WTC11 (cell line): ENCODE measurements around the gene RABGGTA. TPM values are rescaled to one million over a fixed set of nuclear protein-coding genes. Genes with fewer than 3 reads are reported as not detected.
A peak's percentile ranks its signal among the peaks of the same experiment; 100 is the strongest.

ENCODE experiments used
- ATAC-seq: fragments of 200-7000 bp; cut with Tn5 transposase; 2 replicates; pipeline ENCODE4 v1.10.0; 2021; ENCODE audit warnings: mild to moderate bottlenecking, moderate library complexity
- CTCF ChIA-PET: fragments of 300-600 bp; sonication (Branson Sonifier 250); formaldehyde crosslinking; loops from one replicate; lab custom pipeline; 2021; ENCODE audit warnings: antibody characterized with exemption; lab: Charles Lee
- POLR2A ChIA-PET: fragments of 350-600 bp; sonication (Branson Sonifier 250); formaldehyde crosslinking; loops from one replicate; lab custom pipeline; 2021; ENCODE audit warnings: antibody characterized with exemption; lab: Charles Lee
- DNase-seq: peaks from one replicate; pipeline ENCODE4 v3.0.0; 2021; ENCODE audit warnings: low spot score
- H3K27ac Mint-ChIP-seq: 2 replicates; pipeline ENCODE4 v1.8.0; 2021; ENCODE audit warnings: mixed read lengths
- H3K27me3 Mint-ChIP-seq: 2 replicates; pipeline ENCODE4 v1.8.0; 2021; ENCODE audit warnings: low read depth, mild to moderate bottlenecking, moderate library complexity, mixed read lengths
- H3K36me3 Mint-ChIP-seq: 2 replicates; pipeline ENCODE4 v1.8.0; 2021; ENCODE audit warnings: mixed read lengths
- H3K4me1 Mint-ChIP-seq: 2 replicates; pipeline ENCODE4 v1.8.0; 2022; ENCODE audit warnings: mixed read lengths
- H3K4me3 Mint-ChIP-seq: 2 replicates; pipeline ENCODE4 v1.8.0; 2021; ENCODE audit warnings: mild to moderate bottlenecking, moderate library complexity, mixed read lengths
- H3K9me3 Mint-ChIP-seq: 2 replicates; pipeline ENCODE4 v1.8.0; 2021; ENCODE audit warnings: mixed read lengths
- ELF4 ChIP-seq: sonication (generic); formaldehyde crosslinking; IDR thresholded peaks from 2 replicates; pipeline ENCODE4 v1.8.1; 2022; ENCODE audit warnings: low read depth, mild to moderate bottlenecking, moderate library complexity, missing genetic modification reagents
- GABPB1 ChIP-seq: sonication (generic); formaldehyde crosslinking; IDR thresholded peaks from 2 replicates; pipeline ENCODE4 v1.8.1; 2023; ENCODE audit warnings: mild to moderate bottlenecking, missing genetic modification reagents
- MYBL2 ChIP-seq: sonication (generic); formaldehyde crosslinking; IDR thresholded peaks from 2 replicates; pipeline ENCODE4 v1.8.1; 2023; ENCODE audit warnings: mild to moderate bottlenecking, moderate library complexity, missing genetic modification reagents
- OVOL2 ChIP-seq: fragments of 250-450 bp; sonication (Bioruptor Pico); IDR thresholded peaks from 2 replicates; pipeline ENCODE4 v1.9.0; 2021; ENCODE audit warnings: mild to moderate bottlenecking, borderline replicate concordance
- SMAD4 ChIP-seq: sonication (generic); formaldehyde crosslinking; IDR thresholded peaks from 2 replicates; pipeline ENCODE4 v1.8.0; 2022; ENCODE audit warnings: mild to moderate bottlenecking, missing genetic modification reagents
- ZBTB21 ChIP-seq: sonication (generic); formaldehyde crosslinking; IDR thresholded peaks from 2 replicates; pipeline ENCODE4 v1.8.1; 2023; ENCODE audit warnings: mild to moderate bottlenecking, missing genetic modification reagents, borderline replicate concordance
- ZNF121 ChIP-seq: sonication (generic); formaldehyde crosslinking; IDR thresholded peaks from 2 replicates; pipeline ENCODE4 v1.8.0; 2023; ENCODE audit warnings: missing genetic modification reagents
- ZNF138 ChIP-seq: sonication (generic); formaldehyde crosslinking; conservative IDR thresholded peaks from 2 replicates; pipeline ENCODE4 v1.8.1; 2022; ENCODE audit warnings: mild to moderate bottlenecking, moderate library complexity, missing genetic modification reagents
- total RNA-seq: library from RNA; stranded (reverse); gene quantifications from 3 replicates; pipeline ENCODE4 v1.2.3, GENCODE V29; 2021
- TF ChIP-seq, protein P1 (sequence below): sonication (generic); formaldehyde crosslinking; IDR thresholded peaks from 2 replicates; pipeline ENCODE4 v1.8.0; 2023; ENCODE audit warnings: mild to moderate bottlenecking, missing genetic modification reagents
- TF ChIP-seq, protein P2 (sequence below): sonication (generic); formaldehyde crosslinking; IDR thresholded peaks from 2 replicates; pipeline ENCODE4 v1.8.1; 2022; ENCODE audit warnings: low read depth, mild to moderate bottlenecking, moderate library complexity, missing genetic modification reagents, borderline replicate concordance
- TF ChIP-seq, protein P3 (sequence below): fragments of 250-450 bp; sonication (Bioruptor Pico); IDR thresholded peaks from 2 replicates; pipeline ENCODE4 v2.1.2; 2022; ENCODE audit warnings: mild to moderate bottlenecking, moderate library complexity
- TF ChIP-seq, protein P4 (sequence below): sonication (generic); formaldehyde crosslinking; IDR thresholded peaks from 2 replicates; pipeline ENCODE4 v1.8.0; 2023; ENCODE audit warnings: missing genetic modification reagents, mild to moderate bottlenecking, borderline replicate concordance
- TF ChIP-seq, protein P5 (sequence below): fragments of 250-450 bp; sonication (Bioruptor Pico); conservative IDR thresholded peaks from 2 replicates; pipeline ENCODE4 v1.9.0; 2021; ENCODE audit warnings: mild to moderate bottlenecking

RABGGTA gene
- total RNA-seq, 1 experiment from 2014 or later, result 27.1 TPM

DNA sequence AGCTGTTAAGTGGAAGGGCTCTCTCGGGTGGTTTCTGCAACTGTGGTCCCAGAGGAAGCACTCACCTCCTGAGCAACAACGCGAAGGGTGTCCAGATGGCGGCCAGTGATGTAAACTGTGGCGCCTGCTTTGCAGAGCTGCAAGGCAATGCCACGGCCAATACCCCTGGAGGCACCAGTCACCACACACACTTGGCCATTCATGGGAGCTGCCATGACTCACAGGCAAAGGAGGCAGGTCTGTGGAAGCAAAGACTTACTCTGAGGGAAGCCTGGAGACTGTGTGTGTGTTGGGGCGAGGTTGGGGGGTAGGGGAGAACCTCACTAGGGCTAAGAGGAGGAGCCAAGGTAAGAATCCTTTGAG is 27.5 kb upstream of the RABGGTA start:
- H3K9me3 Mint-ChIP-seq, result no peaks in the 10 kb centered on the region
- peaks cover 19% of the 10 kb centered on the region for H3K4me1 Mint-ChIP-seq
- DNase-seq, result no peak
- H3K27ac Mint-ChIP-seq, result peak overlapping the region; percentile 89
- POLR2A ChIA-PET, result interaction anchor here (1.0 to 3.6 kb wide), 4 partner anchors 9 to 164 kb away, joined by 3 to 20 read pairs (median 10); partner anchors contain the start of genes CIDEB, RABGGTA and TINF2
- CTCF ChIA-PET, result interaction anchor here (0.9 to 8.2 kb wide), 16 partner anchors 9 to 241 kb away, joined by 3 to 165 read pairs (median 12); partner anchors contain the start of genes CHMP4A, CIDEB, IRF9 and KHNYN
- H3K4me3 Mint-ChIP-seq, result peak overlapping the region; percentile 91
- no peak for ATAC-seq
- TF ChIP-seq OVOL2 (no peak), ZNF121 (CRISPR knock-in tag) (0 out of 2 replicates have a peak, but pooled peaks have one; percentile 25)
- H3K27me3 Mint-ChIP-seq, result 0 out of 2 replicates have a peak, but pooled peaks cover 3% of the 10 kb centered on the region
- peaks cover 23% of the 10 kb centered on the region for H3K36me3 Mint-ChIP-seq

DNA sequence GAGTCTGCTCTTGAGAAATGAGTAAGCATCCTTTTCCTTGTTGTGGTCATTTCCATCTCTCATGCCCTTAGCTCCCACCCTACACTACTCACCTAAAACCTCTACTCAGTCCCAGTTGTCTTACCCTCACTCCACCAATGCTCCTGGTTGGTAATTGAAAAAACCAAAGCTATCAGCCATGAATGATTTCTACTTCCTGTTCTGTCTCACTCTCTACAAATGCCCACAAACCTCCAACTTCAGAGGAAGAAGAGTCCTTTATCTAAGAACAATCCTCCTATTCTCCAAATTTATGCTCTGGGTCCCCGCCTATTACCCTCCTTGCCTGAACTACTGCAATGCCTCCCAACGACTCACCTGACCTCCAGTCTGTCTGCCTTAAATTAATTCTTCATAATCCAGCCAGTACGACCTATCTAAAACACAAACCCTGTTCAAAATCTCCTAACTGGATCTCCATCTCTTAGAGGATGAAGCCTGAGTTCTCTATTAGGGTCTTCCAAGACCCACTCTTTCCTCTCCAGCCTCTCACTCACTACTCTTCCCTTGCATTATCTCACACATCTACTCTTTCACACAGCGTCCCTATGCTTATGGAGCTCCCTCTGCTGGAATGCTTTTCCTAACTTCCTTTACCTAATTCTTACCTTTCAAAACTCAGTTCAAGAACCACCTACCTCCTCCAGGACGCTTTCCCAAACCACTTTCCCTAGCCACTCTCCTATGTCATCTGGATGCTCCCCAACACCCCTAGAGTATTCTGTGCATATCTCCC is 26.0 kb upstream of the RABGGTA start:
- H3K27me3 Mint-ChIP-seq, result 0 out of 2 replicates have a peak, but pooled peaks cover 3% of the 10 kb centered on the region
- CTCF ChIA-PET, result interaction anchor here (0.6 to 8.2 kb wide), 30 partner anchors 9 to 246 kb away, joined by 3 to 165 read pairs (median 7); partner anchors contain the start of genes ADCY4, CARMIL3, CIDEB and EMC9
- no peak overlapping the region; the same call in 1 of the 2 replicates for H3K4me3 Mint-ChIP-seq
- DNase-seq (no peak), ATAC-seq (0 out of 2 replicates have a peak, but pooled peaks have one; percentile 13)
- peaks cover 19% of the 10 kb centered on the region for H3K4me1 Mint-ChIP-seq
- POLR2A ChIA-PET, result interaction anchor here (0.6 to 3.6 kb wide), 5 partner anchors 10 to 134 kb away, joined by 3 to 13 read pairs (median 3); partner anchors contain the start of genes CHMP4A, CIDEB, RABGGTA and TINF2
- H3K27ac Mint-ChIP-seq, result peak overlapping the region; percentile 83
- H3K9me3 Mint-ChIP-seq, result no peaks in the 10 kb centered on the region
- H3K36me3 Mint-ChIP-seq, result peaks cover 11% of the 10 kb centered on the region
- TF ChIP-seq, protein P1, sequence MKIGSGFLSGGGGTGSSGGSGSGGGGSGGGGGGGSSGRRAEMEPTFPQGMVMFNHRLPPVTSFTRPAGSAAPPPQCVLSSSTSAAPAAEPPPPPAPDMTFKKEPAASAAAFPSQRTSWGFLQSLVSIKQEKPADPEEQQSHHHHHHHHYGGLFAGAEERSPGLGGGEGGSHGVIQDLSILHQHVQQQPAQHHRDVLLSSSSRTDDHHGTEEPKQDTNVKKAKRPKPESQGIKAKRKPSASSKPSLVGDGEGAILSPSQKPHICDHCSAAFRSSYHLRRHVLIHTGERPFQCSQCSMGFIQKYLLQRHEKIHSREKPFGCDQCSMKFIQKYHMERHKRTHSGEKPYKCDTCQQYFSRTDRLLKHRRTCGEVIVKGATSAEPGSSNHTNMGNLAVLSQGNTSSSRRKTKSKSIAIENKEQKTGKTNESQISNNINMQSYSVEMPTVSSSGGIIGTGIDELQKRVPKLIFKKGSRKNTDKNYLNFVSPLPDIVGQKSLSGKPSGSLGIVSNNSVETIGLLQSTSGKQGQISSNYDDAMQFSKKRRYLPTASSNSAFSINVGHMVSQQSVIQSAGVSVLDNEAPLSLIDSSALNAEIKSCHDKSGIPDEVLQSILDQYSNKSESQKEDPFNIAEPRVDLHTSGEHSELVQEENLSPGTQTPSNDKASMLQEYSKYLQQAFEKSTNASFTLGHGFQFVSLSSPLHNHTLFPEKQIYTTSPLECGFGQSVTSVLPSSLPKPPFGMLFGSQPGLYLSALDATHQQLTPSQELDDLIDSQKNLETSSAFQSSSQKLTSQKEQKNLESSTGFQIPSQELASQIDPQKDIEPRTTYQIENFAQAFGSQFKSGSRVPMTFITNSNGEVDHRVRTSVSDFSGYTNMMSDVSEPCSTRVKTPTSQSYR (CRISPR knock-in tag), result no peak
- TF ChIP-seq, protein P2, sequence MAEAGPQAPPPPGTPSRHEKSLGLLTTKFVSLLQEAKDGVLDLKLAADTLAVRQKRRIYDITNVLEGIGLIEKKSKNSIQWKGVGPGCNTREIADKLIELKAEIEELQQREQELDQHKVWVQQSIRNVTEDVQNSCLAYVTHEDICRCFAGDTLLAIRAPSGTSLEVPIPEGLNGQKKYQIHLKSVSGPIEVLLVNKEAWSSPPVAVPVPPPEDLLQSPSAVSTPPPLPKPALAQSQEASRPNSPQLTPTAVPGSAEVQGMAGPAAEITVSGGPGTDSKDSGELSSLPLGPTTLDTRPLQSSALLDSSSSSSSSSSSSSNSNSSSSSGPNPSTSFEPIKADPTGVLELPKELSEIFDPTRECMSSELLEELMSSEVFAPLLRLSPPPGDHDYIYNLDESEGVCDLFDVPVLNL (CRISPR knock-in tag), result no peak
- TF ChIP-seq ELF4 (CRISPR knock-in tag) (no peak), MYBL2 (CRISPR knock-in tag) (no peak), ZBTB21 (CRISPR knock-in tag) (no peak), ZNF138 (CRISPR knock-in tag) (no peak), GABPB1 (CRISPR knock-in tag) (no peak), SMAD4 (CRISPR knock-in tag) (no peak)
- TF ChIP-seq, protein P3, sequence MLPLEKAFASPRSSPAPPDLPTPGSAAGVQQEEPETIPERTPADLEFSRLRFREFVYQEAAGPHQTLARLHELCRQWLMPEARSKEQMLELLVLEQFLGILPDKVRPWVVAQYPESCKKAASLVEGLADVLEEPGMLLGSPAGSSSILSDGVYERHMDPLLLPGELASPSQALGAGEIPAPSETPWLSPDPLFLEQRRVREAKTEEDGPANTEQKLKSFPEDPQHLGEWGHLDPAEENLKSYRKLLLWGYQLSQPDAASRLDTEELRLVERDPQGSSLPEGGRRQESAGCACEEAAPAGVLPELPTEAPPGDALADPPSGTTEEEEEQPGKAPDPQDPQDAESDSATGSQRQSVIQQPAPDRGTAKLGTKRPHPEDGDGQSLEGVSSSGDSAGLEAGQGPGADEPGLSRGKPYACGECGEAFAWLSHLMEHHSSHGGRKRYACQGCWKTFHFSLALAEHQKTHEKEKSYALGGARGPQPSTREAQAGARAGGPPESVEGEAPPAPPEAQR (CRISPR knock-in tag), result no peak
- TF ChIP-seq, protein P4, sequence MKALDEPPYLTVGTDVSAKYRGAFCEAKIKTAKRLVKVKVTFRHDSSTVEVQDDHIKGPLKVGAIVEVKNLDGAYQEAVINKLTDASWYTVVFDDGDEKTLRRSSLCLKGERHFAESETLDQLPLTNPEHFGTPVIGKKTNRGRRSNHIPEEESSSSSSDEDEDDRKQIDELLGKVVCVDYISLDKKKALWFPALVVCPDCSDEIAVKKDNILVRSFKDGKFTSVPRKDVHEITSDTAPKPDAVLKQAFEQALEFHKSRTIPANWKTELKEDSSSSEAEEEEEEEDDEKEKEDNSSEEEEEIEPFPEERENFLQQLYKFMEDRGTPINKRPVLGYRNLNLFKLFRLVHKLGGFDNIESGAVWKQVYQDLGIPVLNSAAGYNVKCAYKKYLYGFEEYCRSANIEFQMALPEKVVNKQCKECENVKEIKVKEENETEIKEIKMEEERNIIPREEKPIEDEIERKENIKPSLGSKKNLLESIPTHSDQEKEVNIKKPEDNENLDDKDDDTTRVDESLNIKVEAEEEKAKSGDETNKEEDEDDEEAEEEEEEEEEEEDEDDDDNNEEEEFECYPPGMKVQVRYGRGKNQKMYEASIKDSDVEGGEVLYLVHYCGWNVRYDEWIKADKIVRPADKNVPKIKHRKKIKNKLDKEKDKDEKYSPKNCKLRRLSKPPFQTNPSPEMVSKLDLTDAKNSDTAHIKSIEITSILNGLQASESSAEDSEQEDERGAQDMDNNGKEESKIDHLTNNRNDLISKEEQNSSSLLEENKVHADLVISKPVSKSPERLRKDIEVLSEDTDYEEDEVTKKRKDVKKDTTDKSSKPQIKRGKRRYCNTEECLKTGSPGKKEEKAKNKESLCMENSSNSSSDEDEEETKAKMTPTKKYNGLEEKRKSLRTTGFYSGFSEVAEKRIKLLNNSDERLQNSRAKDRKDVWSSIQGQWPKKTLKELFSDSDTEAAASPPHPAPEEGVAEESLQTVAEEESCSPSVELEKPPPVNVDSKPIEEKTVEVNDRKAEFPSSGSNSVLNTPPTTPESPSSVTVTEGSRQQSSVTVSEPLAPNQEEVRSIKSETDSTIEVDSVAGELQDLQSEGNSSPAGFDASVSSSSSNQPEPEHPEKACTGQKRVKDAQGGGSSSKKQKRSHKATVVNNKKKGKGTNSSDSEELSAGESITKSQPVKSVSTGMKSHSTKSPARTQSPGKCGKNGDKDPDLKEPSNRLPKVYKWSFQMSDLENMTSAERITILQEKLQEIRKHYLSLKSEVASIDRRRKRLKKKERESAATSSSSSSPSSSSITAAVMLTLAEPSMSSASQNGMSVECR, result no peak
- TF ChIP-seq, protein P5, sequence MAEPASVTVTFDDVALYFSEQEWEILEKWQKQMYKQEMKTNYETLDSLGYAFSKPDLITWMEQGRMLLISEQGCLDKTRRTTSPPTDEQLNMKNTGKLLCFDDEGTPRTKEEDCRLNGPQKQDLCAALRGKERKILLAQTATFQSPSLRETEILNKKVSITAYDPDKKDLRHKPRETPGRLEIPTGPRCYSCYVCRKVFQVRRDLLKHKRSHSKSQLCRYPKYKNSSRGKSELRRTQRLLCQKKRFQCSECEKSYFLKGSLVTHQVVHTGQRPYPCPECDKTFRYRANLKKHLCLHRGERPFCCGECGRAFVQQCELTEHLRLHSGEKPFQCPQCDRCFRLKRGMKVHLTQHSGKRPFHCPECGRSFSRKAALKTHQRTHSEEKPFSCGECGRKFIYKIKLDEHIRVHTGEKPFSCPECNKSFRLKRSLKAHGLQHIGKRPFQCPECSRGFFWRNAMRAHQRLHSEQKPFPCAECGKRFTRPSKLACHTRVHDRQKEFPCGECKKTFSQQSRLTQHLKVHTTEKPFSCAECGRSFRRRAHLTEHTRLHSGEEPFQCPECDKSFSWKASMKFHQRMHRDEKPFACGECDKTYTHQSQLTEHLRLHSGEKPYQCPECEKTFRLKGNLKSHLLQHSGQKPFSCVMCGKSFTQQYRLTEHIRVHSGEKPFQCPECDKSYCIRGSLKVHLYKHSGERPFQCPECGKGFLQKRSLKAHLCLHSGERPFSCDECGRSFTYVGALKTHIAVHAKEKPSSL (CRISPR knock-in tag), result no peak
